SH-SY5Y (cell line): ENCODE measurements around the gene DOC2B.

Source experiments
- GATA2 ChIP-seq: IDR thresholded peaks from 2 replicates; pipeline ENCODE4 v1.6.1; 2011; ENCODE audit warnings: mild to moderate bottlenecking, low read depth, low read length
- GATA3 ChIP-seq: IDR thresholded peaks from 2 replicates; pipeline ENCODE4 v1.6.1; 2011; ENCODE audit warnings: low read depth, mild to moderate bottlenecking, low read length, moderate library complexity

- TF ChIP-seq GATA2 (no peak), GATA3 (no peak)
Observed at GRCh38 chr17:213286-214105, 32.0 kb upstream of the DOC2B start.
